CD4-positive, alpha-beta T cell treated with Interleukin-6 for 4 hours (primary cell): ENCODE measurements around the gene CIRBP.

Experiments
- DNase-seq: peaks from one replicate; pipeline ENCODE4 v3.0.0-alpha.2; 2020; ENCODE audit warnings: mixed read lengths

Gene CIRBP

GRCh38 chr19:1269478-1270212, 513 bp downstream of the CIRBP start:
- peak; percentile 88 for DNase-seq

- no peak for DNase-seq
Observed at GRCh38 chr19:1270213-1270853, 1.2 kb downstream of the CIRBP start.

GRCh38 chr19:1270854-1271527, 1.9 kb downstream of the CIRBP start:
- DNase-seq = no peak

GRCh38 chr19:1271528-1272422, 2.6 kb downstream of the CIRBP start:
- DNase-seq = no peak

GRCh38 chr19:1272423-1273262, 3.5 kb downstream of the CIRBP start:
- no peak for DNase-seq

- DNase-seq = no peak
Observed at GRCh38 chr19:1273263-1274041, 4.3 kb downstream of the CIRBP start.

GRCh38 chr19:1274081-1274851, 5.1 kb downstream of the CIRBP start:
- DNase-seq = no peak

- no peak for DNase-seq
Observed at GRCh38 chr19:1274852-1275259, 5.7 kb downstream of the CIRBP start.

- DNase-seq = peak; percentile 97
Observed at GRCh38 chr19:1275260-1275975, 6.3 kb downstream of the CIRBP start, which contains the start of gene FAM174C. Gene FAM174C, plus strand, starts transcription at chr19:1275530. Its CDS starts 20 bp downstream, at chr19:1275550.

- DNase-seq = no peak
Observed at GRCh38 chr19:1275976-1276627, 7.0 kb downstream of the CIRBP start.

- DNase-seq = peak; percentile 51
Observed at GRCh38 chr19:1276628-1277022, 7.5 kb downstream of the CIRBP start.

- DNase-seq = no peak
Observed at GRCh38 chr19:1277061-1277460, 7.9 kb downstream of the CIRBP start.

GRCh38 chr19:1278074-1278473, 8.9 kb downstream of the CIRBP start:
- DNase-seq = no peak

- no peak for DNase-seq
Observed at GRCh38 chr19:1278713-1279660, 9.9 kb downstream of the CIRBP start.

GRCh38 chr19:1279782-1280341, 10.7 kb downstream of the CIRBP start:
- peak; percentile 85 for DNase-seq

- no peak for DNase-seq
Observed at GRCh38 chr19:1280636-1281568, 11.8 kb downstream of the CIRBP start.
